Upper lobe of left lung (tissue), 6 donors: Measurements from ENCODE around the gene SERPINA12. TPM values are rescaled to one million over a fixed set of nuclear protein-coding genes. Genes with fewer than 3 reads are reported as not detected.
"Not testable (repeated sequence)": the region's sequence is repeated elsewhere in the genome, so short reads cannot be mapped to it uniquely, and the experiment has no call there.

Experiments used
- ATAC-seq, 2 donors: fragments of 200-7000 bp; cut with Tn5 transposase; one replicate each; pipeline ENCODE4 v1.9.1; 2022; ENCODE audit warnings: mild to moderate bottlenecking in 2 of 2, moderate library complexity in 2 of 2; ENCODE audit not compliant: low FRiP score in 2 of 2
- DNase-seq, 2 donors: peaks; one replicate each; pipeline ENCODE4 v3.0.0-alpha.2; 2019 to 2020
- H3K27ac ChIP-seq, 4 donors: fragments of 200-600 bp; sonication (generic); one replicate each; pipeline ENCODE4 v1.5.1; 2016 to 2019
- H3K27me3 ChIP-seq, 4 donors: fragments of 200-600 bp; sonication (generic); one replicate each; pipeline ENCODE4 v1.5.1; 2017 to 2019
- H3K36me3 ChIP-seq, 4 donors: fragments of 200-600 bp; sonication (generic); one replicate each; pipeline ENCODE4 v1.5.1; 2016 to 2019
- H3K4me1 ChIP-seq, 4 donors: fragments of 200-600 bp; sonication (generic); one replicate each; pipeline ENCODE4 v1.5.1; 2018 to 2019
- H3K4me3 ChIP-seq, 4 donors: fragments of 200-600 bp; sonication (generic); one replicate each; pipeline ENCODE4 v1.5.1; 2017 to 2019; ENCODE audit warnings: mild to moderate bottlenecking in 2 of 4, moderate library complexity in 1 of 4
- H3K9me3 ChIP-seq, 4 donors: fragments of 200-600 bp; sonication (generic); one replicate each; pipeline ENCODE4 v1.5.1; 2018 to 2019
- CTCF ChIP-seq, 6 experiments: fragments of 450-650 bp in 4 of 6; fragments of 200-600 bp in 2 of 6; sonication (generic) in 2 of 6; IDR thresholded peaks; one replicate each; pipeline ENCODE4 v1.5.1; 2016 to 2019; ENCODE audit warnings: antibody characterized with exemption in 6 of 6
- EP300 ChIP-seq, 4 donors: sonication (generic); formaldehyde crosslinking; IDR thresholded peaks; one replicate each; pipeline ENCODE4 v1.5.1; 2017; ENCODE audit warnings: antibody characterized with exemption in 4 of 4, control low read depth in 2 of 4
- POLR2A ChIP-seq, 4 donors: fragments of 450-650 bp; IDR thresholded peaks; one replicate each; pipeline ENCODE4 v1.5.1; 2016 to 2017; ENCODE audit warnings: antibody characterized with exemption in 4 of 4, mild to moderate bottlenecking in 2 of 4
- POLR2AphosphoS5 ChIP-seq, 2 donors: sonication (generic); formaldehyde crosslinking; IDR thresholded peaks; one replicate each; pipeline ENCODE4 v1.5.1; 2017; ENCODE audit warnings: antibody characterized with exemption in 2 of 2
- WGBS, 2 donors: methylation state at CpG; one replicate each; pipeline ENCODE4 v1.1.5; 2017 to 2018; 5-methylcytosine and 5-hydroxymethylcytosine counted together
- total RNA-seq, 6 donors: library from RNA; depleted of rRNA in 4 of 6; stranded (reverse); fragments of >200 nt in 4 of 6; gene quantifications; one replicate each; pipeline versions ENCODE4 v1.1.0 to v1.2.1, GENCODE V29; 2016 to 2021
- donor health status: DM: no; HTN: no; CAD: no; lungs with moderate emphysema.
- donor health status: DM: no; HTN: yes; CAD: no; lungs with severe emphysema.

Gene SERPINA12
- total RNA-seq, 6 donors from 2014 or later, result not detected

GRCh38 chr14:94485944-94486841 lies 23.1 kb downstream of the SERPINA12 start:
- no peaks in the 10 kb centered on the region for H3K9me3 ChIP-seq
- TF ChIP-seq POLR2A (IDR thresholded peaks at IDR 0.05) (no peak), EP300 (IDR thresholded peaks at IDR 0.05) (no peak), CTCF (IDR thresholded peaks at IDR 0.05) (peak; percentile 90 to 100 (median 93))
- H3K27ac ChIP-seq, result no peak overlapping the region
- 16 to 20% methylated on average over 15 to 26 of the region's 26 CpGs for WGBS, 2 donors
- peak; percentile 73 to 88 for ATAC-seq
- no peak overlapping the region for H3K4me3 ChIP-seq
- H3K4me1 ChIP-seq, result peaks cover 0 to 11% (median 7%) of the 10 kb centered on the region in 4 donors
- no peaks in the 10 kb centered on the region for H3K36me3 ChIP-seq
- H3K27me3 ChIP-seq, result peaks cover 0 to 3% (median 0%) of the 10 kb centered on the region in 4 donors
- DNase-seq, result peak; percentile 61 to 88

GRCh38 chr14:94484481-94484880 lies 24.8 kb downstream of the SERPINA12 start:
- Histone ChIP-seq H3K4me3 (no peak overlapping the region), H3K9me3 (no peaks in the 10 kb centered on the region), H3K27me3 (peaks cover 0 to 3% (median 0%) of the 10 kb centered on the region in 4 donors), H3K4me1 (peaks cover 0 to 11% (median 7%) of the 10 kb centered on the region in 4 donors), H3K36me3 (no peaks in the 10 kb centered on the region), H3K27ac (no peak overlapping the region)
- ATAC-seq (no peak), DNase-seq (no peak)
- WGBS, 2 donors, result 72 to 74% methylated on average over 5 of the region's 5 CpGs
- TF ChIP-seq POLR2AphosphoS5 (IDR thresholded peaks at IDR 0.05) (no peak), EP300 (IDR thresholded peaks at IDR 0.05) (no peak), POLR2A (IDR thresholded peaks at IDR 0.05) (no peak), CTCF (IDR thresholded peaks at IDR 0.05) (no peak)

- ATAC-seq (no peak), DNase-seq (no peak)
- TF ChIP-seq CTCF (IDR thresholded peaks at IDR 0.05), result no peak
- TF ChIP-seq POLR2A (IDR thresholded peaks at IDR 0.05), result no peak
- no peak for TF ChIP-seq EP300 (IDR thresholded peaks at IDR 0.05)
- TF ChIP-seq POLR2AphosphoS5 (IDR thresholded peaks at IDR 0.05), result no peak
- H3K9me3 ChIP-seq, result peaks cover 1 to 6% (median 4%) of the 10 kb centered on the region in 4 donors
- H3K4me3 ChIP-seq, result no peak overlapping the region
- 80 to 87% methylated on average over 7 of the region's 7 CpGs for WGBS, 2 donors
- H3K36me3 ChIP-seq, result no peaks in the 10 kb centered on the region
- H3K4me1 ChIP-seq, result peaks cover 0 to 11% (median 7%) of the 10 kb centered on the region in 4 donors
- H3K27ac ChIP-seq, result no peak overlapping the region
- peaks cover 0 to 3% (median 0%) of the 10 kb centered on the region in 4 donors for H3K27me3 ChIP-seq
These were observed 25.5 kb downstream of the SERPINA12 start for GRCh38 chr14:94483729-94484275.

- ATAC-seq, result no peak
- WGBS, 2 donors, result 94% methylated on average over 10 of the region's 10 CpGs
These were observed 26.2 kb downstream of the SERPINA12 start for GRCh38 chr14:94483071-94483451.

GRCh38 chr14:94482132-94483070 lies 26.9 kb downstream of the SERPINA12 start:
- H3K36me3 ChIP-seq, H3K4me3 ChIP-seq, DNase-seq, ATAC-seq, H3K27ac ChIP-seq, H3K27me3 ChIP-seq: not testable (repeated sequence)
- 86% methylated on average over 10 of the region's 10 CpGs for WGBS, 2 donors
- Histone ChIP-seq H3K4me1 (peaks cover 0 to 11% (median 7%) of the 10 kb centered on the region in 4 donors), H3K9me3 (peaks cover 4 to 15% (median 10%) of the 10 kb centered on the region in 4 donors)

More at GRCh38 chr14:94483071-94483451, 26.2 kb downstream of the SERPINA12 start:
- no peak overlapping the region for H3K27ac ChIP-seq
- no peaks in the 10 kb centered on the region for H3K36me3 ChIP-seq
- H3K9me3 ChIP-seq, result peaks cover 4 to 13% (median 10%) of the 10 kb centered on the region in 4 donors
- no peak overlapping the region for H3K4me3 ChIP-seq
- peaks cover 0 to 11% (median 7%) of the 10 kb centered on the region in 4 donors for H3K4me1 ChIP-seq
- no peak for TF ChIP-seq POLR2A (IDR thresholded peaks at IDR 0.05)
- TF ChIP-seq POLR2AphosphoS5 (IDR thresholded peaks at IDR 0.05), result no peak
- TF ChIP-seq CTCF (IDR thresholded peaks at IDR 0.05), result no peak
- TF ChIP-seq EP300 (IDR thresholded peaks at IDR 0.05), result no peak
- no peak for DNase-seq
- peaks cover 0 to 3% (median 0%) of the 10 kb centered on the region in 4 donors for H3K27me3 ChIP-seq
